ENCODE results near the gene SORCS1. TPM values are rescaled to one million over a fixed set of nuclear protein-coding genes. Genes with fewer than 3 reads are reported as not detected.

The SORCS1 gene
- total RNA-seq, 1 donor from 2014 or later: 13.6 TPM

- no peak overlapping the region for H3K27ac Mint-ChIP-seq
- H3K4me3 Mint-ChIP-seq (ENCODE audit: low read depth): no peak overlapping the region
- no peak for TF ChIP-seq CTCF (IDR thresholded peaks at IDR 0.05; ENCODE audit: unreplicated experiment)
- DNase-seq (ENCODE audit: low spot score, unreplicated experiment): no peak
- H3K36me3 Mint-ChIP-seq (ENCODE audit: insufficient read depth): no peaks in the 10 kb centered on the region
- H3K4me1 Mint-ChIP-seq (ENCODE audit: low read depth): peaks cover 7% of the 10 kb centered on the region
- no peaks in the 10 kb centered on the region for H3K9me3 Mint-ChIP-seq (ENCODE audit: low read depth)
- no peaks in the 10 kb centered on the region for H3K27me3 Mint-ChIP-seq
Observed at GRCh38 chr10:106925191-106925590, 239.3 kb downstream of the SORCS1 start.

- Mint-ChIP-seq H3K4me1 (ENCODE audit: low read depth) (no peaks in the 10 kb centered on the region), H3K27ac (no peak overlapping the region), H3K36me3 (ENCODE audit: insufficient read depth) (no peaks in the 10 kb centered on the region), H3K9me3 (ENCODE audit: low read depth) (no peaks in the 10 kb centered on the region), H3K27me3 (no peaks in the 10 kb centered on the region), H3K4me3 (ENCODE audit: low read depth) (no peak overlapping the region)
- no peak for DNase-seq (ENCODE audit: low spot score, unreplicated experiment)
- no peak for TF ChIP-seq CTCF (IDR thresholded peaks at IDR 0.05; ENCODE audit: unreplicated experiment)
Observed at GRCh38 chr10:106920538-106920937, 244.0 kb downstream of the SORCS1 start.

GRCh38 chr10:106919871-106920282 is 244.6 kb downstream of the SORCS1 start:
- Mint-ChIP-seq H3K36me3 (ENCODE audit: insufficient read depth) (no peaks in the 10 kb centered on the region), H3K4me3 (ENCODE audit: low read depth) (no peak overlapping the region), H3K4me1 (ENCODE audit: low read depth) (no peaks in the 10 kb centered on the region), H3K27me3 (no peaks in the 10 kb centered on the region), H3K27ac (no peak overlapping the region), H3K9me3 (ENCODE audit: low read depth) (no peaks in the 10 kb centered on the region)
- no peak for TF ChIP-seq CTCF (IDR thresholded peaks at IDR 0.05; ENCODE audit: unreplicated experiment)
- no peak for DNase-seq (ENCODE audit: low spot score, unreplicated experiment)

GRCh38 chr10:106917452-106918055 is 247.0 kb downstream of the SORCS1 start:
- no peak overlapping the region for H3K27ac Mint-ChIP-seq
- no peaks in the 10 kb centered on the region for H3K27me3 Mint-ChIP-seq

GRCh38 chr10:106914016-106914415 is 250.5 kb downstream of the SORCS1 start:
- Mint-ChIP-seq H3K27ac (no peak overlapping the region), H3K4me1 (ENCODE audit: low read depth) (peaks cover 7% of the 10 kb centered on the region), H3K36me3 (ENCODE audit: insufficient read depth) (no peaks in the 10 kb centered on the region), H3K4me3 (ENCODE audit: low read depth) (no peak overlapping the region), H3K27me3 (no peaks in the 10 kb centered on the region), H3K9me3 (ENCODE audit: low read depth) (no peaks in the 10 kb centered on the region)
- DNase-seq (ENCODE audit: low spot score, unreplicated experiment): no peak
- TF ChIP-seq CTCF (IDR thresholded peaks at IDR 0.05; ENCODE audit: unreplicated experiment): no peak

More at GRCh38 chr10:106917452-106918055, 247.0 kb downstream of the SORCS1 start:
- no peaks in the 10 kb centered on the region for H3K36me3 Mint-ChIP-seq (ENCODE audit: insufficient read depth)
- no peak for DNase-seq (ENCODE audit: low spot score, unreplicated experiment)
- TF ChIP-seq CTCF (IDR thresholded peaks at IDR 0.05; ENCODE audit: unreplicated experiment): no peak
- H3K9me3 Mint-ChIP-seq (ENCODE audit: low read depth): no peaks in the 10 kb centered on the region
- H3K4me3 Mint-ChIP-seq (ENCODE audit: low read depth): no peak overlapping the region
- H3K4me1 Mint-ChIP-seq (ENCODE audit: low read depth): no peaks in the 10 kb centered on the region
